Measurements from ENCODE around the gene NFIX.

GRCh38 chr19:13001166-13001501, 5.9 kb downstream of the NFIX start:
- TF ChIP-seq POLR2A (IDR thresholded peaks at IDR 0.05) (no peak), CTCF (IDR thresholded peaks at IDR 0.05) (no peak)
